Embryonic facial prominence (tissue), 1 donor: ENCODE results near the gene ADD1.

Experiments
- DNase-seq: peaks from one replicate; pipeline ENCODE4 v3.0.0-alpha.2; 2016; ENCODE audit errors: extremely low spot score

The ADD1 gene

DNA sequence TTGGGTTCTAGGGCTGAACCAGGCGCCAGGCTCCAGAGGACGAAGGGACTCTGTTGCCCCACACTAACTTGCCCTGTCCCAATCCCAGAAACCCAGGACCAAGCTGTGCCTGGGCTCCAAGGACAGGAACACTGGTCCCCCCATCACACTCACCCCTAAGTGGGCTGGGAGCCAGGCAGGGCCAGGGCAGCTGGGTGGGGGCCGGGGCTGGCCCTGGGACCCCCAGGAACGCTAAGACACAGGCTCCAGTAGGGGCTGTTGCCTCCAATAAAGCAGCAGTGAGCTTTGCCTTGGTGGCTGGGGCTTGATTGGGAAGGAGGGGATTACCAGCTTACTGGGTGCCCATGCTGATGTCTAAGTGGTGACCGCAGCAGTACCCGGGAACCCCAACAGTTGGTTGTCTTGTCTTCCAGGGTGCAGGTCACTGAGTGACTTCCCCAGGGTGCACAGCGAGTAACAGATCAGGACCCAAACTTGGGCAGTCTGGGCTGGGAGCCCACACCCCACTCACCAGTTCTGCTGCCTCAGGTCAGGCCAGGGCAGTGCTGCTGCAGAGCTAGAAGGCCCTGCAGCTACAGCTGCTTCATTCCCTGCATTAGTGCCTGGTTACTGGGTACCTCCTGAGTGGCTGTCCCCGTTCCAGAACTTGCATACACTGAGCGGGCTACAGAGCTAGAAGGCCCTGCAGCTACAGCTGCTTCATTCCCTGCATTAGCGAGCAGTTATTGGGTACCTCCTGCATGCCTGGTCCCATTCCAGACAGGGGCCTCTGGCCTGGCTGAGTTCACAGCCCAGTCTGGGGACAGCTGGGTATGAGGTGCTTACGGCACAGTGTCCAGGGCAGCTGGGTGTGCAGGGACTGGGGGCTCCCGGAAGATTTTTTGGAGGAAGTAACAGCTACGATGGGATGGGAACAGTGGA is 9.4 kb upstream of the ADD1 start:
- DNase-seq: no peak

- no peak for DNase-seq
Measured at GRCh38 chr4:2835978-2836377, 7.7 kb upstream of the ADD1 start.

DNA sequence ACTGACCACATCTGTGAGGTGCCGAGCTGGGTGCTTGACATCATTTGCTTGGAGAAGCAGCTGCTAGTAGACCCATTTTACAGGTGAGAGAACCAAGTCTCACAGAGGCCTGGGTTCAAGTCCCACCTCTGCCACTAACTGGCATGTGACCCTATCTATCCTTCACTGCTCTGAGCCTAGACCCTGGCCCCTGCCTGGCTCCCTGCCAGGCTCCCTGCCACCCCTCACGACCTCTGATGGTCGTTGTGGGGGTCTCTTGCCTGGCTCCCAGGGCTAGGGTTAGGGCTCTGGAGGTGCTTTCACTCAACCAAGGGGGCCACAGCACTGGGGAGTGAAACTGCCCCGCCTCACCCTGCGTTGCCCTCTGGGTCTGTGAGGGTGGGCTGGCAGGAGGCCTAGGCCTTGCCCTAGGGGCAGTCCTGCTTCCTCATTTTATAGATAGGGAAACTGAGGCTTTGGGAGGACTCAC is 7.2 kb upstream of the ADD1 start:
- no peak for DNase-seq

DNA sequence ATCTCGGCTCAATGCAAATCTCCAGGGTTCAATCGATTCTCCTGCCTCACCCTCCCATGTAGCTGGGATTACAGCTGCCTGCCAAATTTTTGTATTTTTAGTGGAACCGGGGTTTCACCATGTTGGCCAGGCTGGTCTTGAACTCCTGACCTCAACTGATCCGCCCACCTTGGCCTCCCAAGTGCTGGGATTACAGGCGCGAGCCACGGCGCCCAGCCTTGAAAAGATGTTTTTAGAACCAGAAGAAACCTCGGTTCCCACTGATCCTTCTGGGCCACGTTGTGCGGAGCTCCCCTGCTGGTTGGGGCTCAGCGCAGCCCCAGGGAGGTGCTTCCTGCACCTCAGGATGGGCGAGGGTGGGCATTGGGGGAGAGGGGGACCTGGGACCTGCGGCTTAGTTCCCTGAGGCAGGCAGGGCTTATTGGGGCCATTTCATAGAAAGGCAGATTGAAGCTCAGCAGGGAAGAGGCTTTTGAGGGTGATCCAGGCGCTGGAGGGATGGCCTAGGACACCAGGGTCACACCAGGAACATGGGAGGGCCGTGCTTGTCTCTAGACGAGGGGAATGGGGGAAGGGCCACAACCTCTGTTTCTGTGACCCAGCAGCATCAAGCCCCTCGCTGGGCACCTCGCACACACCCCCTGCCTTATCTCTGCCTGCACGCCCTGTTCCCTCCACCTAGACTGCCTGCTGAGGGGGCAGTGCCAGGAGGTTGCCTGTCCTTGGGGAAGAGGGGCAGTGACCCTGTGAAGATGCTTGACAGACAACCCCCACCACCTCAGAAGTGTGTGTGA is 6.3 kb upstream of the ADD1 start:
- no peak for DNase-seq

DNA sequence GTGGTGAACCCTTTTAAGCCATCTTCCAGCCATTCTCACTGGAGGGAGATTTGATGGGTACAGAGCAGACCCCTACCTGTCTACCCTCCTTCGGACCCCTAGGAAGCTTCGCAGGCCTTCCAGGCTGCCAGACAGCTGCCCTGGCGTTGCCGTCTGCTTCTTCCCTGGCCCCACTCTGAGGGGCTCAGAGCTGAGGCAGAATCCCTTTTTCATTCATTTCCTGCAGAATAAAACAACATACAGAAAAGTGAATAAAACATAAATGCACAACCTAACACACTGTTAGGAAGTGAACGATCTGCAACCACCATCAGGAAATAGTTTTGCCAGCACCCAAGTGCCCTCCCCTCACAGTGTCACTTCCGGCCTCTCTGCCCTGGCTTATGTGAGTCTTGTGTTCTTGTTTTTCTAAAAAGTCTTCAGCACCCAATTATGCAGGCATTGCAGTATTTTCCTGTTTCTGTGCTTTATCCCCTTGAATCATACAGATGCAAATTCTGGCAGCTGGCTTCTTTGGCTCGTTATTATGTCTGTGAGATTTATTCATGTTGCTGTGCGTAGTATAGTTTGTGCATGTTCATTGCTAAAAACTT is 5.6 kb upstream of the ADD1 start:
- no peak for DNase-seq

- DNase-seq: no peak
Measured at GRCh38 chr4:2839060-2839459, 4.6 kb upstream of the ADD1 start.

DNA sequence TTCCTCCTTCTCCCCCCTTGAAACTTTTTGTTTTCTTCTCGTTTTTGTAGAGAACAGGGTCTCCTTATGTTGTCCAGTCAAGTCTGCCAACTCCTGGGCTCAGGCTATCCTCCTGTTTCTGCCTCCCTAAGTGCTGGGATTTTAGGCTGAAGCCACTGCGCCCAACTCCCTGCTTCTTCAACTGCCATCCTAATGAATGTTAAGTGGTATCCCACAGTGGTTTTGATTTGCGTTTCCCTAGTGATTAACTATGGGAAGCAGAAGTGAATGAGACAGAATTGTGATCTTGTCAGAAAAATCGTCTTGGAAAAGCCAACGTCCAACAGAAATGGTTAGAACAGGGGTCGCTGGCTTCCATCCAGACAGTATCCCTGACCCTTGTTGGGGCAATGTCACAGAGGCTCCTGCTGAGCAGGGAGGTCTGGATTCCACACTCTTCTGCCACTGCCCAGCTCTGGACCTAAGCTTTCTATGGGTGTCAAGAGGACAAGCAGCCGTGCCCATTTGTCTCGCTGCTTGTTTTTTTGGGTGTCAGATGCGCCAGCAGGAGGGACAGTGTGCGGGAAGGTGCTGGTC is 869 bp upstream of the ADD1 start:
- no peak for DNase-seq

- DNase-seq: no peak
Measured at GRCh38 chr4:2843941-2844584, 419 bp downstream of the ADD1 start.

DNA sequence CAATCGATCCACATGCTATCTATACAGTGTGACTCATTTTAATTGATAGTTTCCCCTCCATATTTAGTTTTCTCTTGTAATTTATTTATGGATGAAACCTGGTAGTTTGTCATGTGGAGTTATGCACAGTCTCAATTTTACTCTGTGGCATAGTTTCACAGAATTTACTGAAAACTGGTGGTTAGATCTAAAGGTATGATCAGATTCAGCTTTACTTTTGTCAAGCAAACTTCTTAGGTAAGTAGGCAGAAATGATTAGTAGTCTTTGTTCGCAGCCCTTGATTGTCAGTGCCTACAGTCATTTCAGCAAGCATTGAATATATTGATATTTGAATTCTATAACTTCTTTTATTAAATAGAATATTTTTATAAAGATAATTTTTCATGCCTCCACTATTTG is 2.5 kb downstream of the ADD1 start:
- DNase-seq: no peak

- no peak for DNase-seq
Measured at GRCh38 chr4:2847302-2847871, 3.7 kb downstream of the ADD1 start.

DNA sequence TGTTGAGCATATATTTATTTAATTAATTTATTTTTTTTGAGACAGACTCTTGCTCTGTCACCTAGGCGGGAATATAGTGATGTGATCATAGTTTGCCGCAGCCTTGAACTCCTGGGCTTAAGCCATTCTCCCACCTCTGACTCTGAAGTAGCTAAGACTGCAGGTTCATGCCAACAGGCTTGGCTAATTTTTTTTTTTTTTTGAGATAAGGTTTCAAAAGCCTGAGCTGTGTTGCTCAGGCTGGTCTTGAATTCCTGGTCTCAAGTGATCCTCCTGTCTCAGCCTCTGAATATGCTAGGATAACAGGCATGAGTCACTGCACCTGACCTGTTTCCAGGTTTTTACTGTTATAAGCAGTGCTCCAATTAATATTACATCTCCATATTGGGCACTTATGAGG is 4.8 kb downstream of the ADD1 start:
- DNase-seq: no peak

DNA sequence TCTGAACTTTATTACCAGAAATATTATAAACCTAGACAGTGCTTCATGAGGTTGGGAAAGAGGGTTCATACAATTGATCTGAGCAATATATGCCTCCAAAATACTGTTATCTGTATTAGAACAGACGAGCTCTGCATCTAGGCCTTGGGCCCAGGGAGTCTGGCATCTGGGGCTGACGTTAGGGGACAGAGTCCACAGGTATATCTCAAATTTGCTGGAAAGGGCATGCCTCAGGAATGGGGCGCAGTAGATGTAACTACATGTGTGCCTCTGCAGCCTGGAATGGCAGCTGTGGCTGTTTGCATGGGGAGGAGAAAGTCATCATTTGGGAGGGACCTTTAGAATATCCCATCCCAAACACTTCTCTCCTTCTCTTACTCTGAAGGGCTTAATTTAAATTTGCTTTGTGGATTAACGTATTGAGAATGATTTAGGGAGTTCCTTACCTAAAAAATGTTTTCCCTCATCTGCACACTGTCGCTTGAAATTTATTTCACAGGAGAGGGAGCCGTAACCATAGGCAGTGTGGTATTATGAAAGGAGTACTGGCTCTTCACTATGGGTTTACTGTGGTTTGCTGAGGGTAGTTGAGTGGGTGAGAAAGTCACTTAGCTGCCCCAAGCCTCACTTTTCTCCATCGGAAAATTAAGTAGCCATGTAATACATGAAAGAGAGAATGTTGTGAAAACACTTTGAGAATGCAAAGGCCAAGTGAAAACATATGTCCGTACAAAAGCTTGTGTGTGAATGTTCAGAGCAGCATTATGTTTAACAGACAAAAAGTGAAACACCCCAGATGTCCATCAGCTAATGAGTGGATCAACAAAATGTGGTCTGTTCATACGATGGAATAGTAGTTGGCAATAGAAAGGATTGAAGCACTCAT is 5.9 kb downstream of the ADD1 start:
- no peak for DNase-seq

GRCh38 chr4:2850966-2851798 is 7.5 kb downstream of the ADD1 start:
- no peak for DNase-seq

DNA sequence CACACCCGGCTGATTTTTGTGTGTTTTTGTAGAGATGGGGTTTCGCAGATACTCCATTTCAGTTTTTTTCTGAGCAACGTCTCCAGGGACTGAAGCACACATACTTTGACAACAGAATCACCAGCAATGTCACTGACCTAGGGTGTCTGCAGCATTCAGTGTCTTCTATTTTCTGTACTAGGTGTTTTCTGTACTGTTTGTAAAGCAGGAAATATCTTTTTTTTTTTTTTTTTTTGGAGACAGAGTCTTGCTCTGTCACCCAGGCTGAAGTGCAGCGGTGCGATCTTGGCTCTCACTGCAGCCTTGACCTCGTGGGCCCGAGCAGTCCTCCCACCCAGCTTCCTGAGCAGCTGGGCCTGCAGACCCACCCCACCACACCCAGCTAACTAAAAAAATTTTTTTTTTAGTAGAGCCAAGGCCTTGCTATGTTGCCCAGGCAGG is 8.9 kb downstream of the ADD1 start:
- DNase-seq: no peak

DNA sequence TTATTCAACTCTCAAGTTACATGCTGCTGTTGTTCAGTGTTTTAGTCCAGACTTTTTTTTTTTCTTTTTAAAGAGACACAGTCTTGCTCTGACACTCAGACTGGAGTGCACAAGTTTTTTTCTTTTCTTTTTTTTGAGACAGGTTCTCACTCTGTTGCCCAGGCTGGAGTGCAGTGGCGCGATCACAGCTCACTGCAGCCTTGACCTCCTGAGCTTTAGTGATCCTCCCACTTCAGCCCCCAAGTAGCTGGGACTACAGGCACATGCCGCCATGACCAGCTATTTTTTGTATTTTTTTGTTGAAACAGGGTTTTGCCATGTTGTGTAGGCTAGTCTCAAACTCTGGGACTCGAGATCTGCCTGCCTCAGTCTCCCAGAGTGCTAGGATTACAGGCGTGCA is 11.9 kb downstream of the ADD1 start:
- no peak for DNase-seq

- no peak for DNase-seq
Measured at GRCh38 chr4:2856266-2856665, 12.6 kb downstream of the ADD1 start.

DNA sequence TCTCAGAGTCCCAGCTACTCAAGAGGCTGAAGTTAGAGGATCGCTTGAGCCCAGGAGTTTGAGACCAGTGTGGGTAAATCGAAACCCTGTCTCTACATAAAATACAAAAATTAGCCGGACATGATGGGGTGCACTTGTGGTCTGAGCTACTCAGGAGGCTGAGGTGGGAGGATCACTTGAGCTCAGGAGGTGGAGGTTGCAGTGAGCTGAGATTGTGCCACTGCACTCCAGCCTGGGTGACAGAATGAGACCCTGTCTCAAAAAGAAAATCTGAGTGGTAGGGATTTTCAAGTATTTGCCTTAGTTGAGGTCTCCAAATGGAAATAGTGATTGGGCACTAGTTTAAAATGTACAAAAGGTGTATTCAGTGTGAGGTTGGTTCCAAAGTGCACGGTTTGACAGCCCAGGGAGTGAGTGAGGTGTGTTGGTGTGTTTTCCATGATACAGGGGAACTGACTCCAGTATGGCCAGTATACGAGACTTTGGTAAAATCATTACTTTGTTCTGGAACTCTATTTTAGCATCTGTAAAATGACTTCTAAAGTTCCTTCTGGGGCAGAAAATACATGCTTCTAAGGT is 13.8 kb downstream of the ADD1 start:
- DNase-seq: no peak

DNA sequence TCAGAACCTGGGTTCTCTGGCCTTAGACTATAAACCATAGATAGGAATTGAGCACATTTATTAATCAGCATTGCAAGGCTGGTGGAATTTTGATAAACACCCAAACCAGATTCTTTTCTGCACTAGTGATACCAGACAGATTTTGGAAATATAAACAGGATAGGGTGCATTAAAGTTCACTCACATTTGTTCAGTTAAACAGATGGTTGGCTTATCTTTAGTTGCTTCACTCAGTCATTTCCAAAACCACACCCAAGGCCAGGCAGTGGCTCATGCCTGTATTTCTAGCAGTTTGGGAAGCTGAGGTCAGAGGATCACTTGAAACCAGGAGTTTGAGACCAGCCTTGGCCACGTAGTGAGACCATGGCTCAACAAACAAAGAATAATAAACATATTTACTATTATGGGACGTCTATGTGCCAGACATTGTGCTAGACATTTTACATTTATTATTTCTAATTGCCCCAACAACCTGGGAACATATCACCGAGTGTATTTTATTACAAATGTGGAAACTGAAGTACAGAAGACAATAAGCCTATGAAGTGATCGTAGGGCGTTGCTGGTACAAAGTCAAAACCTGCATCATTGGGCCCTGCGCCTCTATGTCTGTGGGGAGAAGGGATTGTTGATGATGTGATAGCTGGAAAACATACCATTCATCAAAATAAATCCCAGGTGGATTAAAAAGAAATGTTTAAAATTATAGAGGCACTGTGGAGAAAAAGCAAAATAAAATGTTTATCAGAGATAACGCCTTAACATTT is 15.0 kb downstream of the ADD1 start:
- DNase-seq: no peak
